H1 (cell line): ENCODE data around the gene DUSP7.

Source experiments
- ASH2L ChIP-seq: fragments of 200-600, 300-600 bp; sonication (generic); IDR thresholded peaks from one replicate; pipeline ENCODE4 v1.7.1; 2017; ENCODE audit warnings: low read length
- BRCA1 ChIP-seq: IDR thresholded peaks from 2 replicates; pipeline ENCODE4 v1.6.1; 2012; ENCODE audit warnings: low read depth, low read length, improper control_type of control experiment
- CBX5 ChIP-seq: fragments of 300-800, 300-1000 bp; sonication (generic); IDR thresholded peaks from 2 replicates; pipeline ENCODE4 v1.7.1; 2016; ENCODE audit warnings: antibody characterized with exemption, low read length, low read depth
- CEBPB ChIP-seq: IDR thresholded peaks from 2 replicates; pipeline ENCODE4 v1.6.1; 2012; ENCODE audit warnings: low read depth, low read length
- HDAC6 ChIP-seq: IDR thresholded peaks from one replicate; pipeline ENCODE4 v1.7.1; 2012; ENCODE audit warnings: low read depth, mild to moderate bottlenecking, inconsistent platforms, low read length, moderate library complexity
- POLR2A ChIP-seq, 2 experiments: IDR thresholded peaks; 1 replicate in 1 of 2; 2 replicates in 1 of 2; pipeline ENCODE4 v1.6.1; 2011; ENCODE audit warnings: low read depth in 2 of 2, low read length in 2 of 2, mild to moderate bottlenecking in 2 of 2; ENCODE audit errors: control extremely low read depth in 1 of 2
- POLR2AphosphoS5 ChIP-seq: IDR thresholded peaks from 2 replicates; pipeline ENCODE4 v1.6.1; 2011; ENCODE audit warnings: low read depth, low read length
- SIN3A ChIP-seq, 2 experiments: IDR thresholded peaks in 1 of 2; conservative IDR thresholded peaks in 1 of 2; 2 replicates each; pipeline ENCODE4 v1.6.1; 2011 to 2012; ENCODE audit warnings: low read length in 2 of 2, improper control_type of control experiment in 1 of 2, low read depth in 1 of 2, mild to moderate bottlenecking in 1 of 2
- ZNF274 ChIP-seq: IDR thresholded peaks from 2 replicates; pipeline ENCODE4 v1.7.0; 2012; ENCODE audit warnings: low read length, borderline replicate concordance; ENCODE audit errors: extremely low read depth
- TF ChIP-seq, protein P1 (sequence below), 3 experiments: IDR thresholded peaks; 1 replicate in 2 of 3; 2 replicates in 1 of 3; pipeline versions ENCODE4 v1.5.1 to v1.6.1; 2011; ENCODE audit warnings: low read length in 3 of 3, mild to moderate bottlenecking in 3 of 3, inconsistent platforms in 2 of 3, low read depth in 1 of 3, moderate library complexity in 1 of 3; ENCODE audit not compliant: insufficient read depth in 1 of 3; ENCODE audit errors: control extremely low read depth in 1 of 3
- TF ChIP-seq, protein P2 (sequence below): IDR thresholded peaks from 2 replicates; pipeline ENCODE4 v1.6.1; 2012; ENCODE audit warnings: inconsistent platforms
- TF ChIP-seq, protein P3 (sequence below): IDR thresholded peaks from 2 replicates; pipeline ENCODE4 v1.6.1; 2011; ENCODE audit warnings: low read length, improper control_type of control experiment

DNA sequence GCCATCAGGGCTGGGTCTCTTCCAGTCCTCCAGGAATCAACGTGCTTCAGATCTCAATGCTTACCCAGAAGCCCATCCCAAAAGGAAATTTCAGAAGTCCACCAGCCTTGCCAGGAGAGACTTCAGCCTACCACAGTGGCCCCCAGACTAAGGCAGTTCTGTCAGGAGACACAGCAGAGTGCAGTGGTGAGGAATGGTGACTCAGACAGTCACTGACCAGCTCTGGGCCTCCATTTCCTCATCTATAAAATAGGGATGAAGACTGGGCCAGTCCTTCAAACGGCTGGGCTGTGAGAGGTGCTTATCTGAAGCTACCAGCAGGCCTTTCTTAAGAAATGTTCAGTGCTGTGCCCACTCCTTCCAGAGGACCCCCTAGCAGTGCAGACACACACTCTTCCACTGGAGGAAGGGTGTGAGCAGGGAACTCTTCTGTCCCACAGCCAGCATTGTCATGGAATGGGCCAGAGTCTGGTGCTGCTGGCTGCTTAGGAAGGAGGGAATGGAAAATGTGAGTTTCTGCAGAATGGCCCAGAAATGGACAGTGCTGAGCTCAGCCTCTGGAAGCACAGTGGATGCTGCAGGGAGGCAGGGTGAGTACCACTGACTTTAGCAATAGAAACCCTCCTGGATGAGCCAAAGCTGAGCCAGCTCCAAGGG lies 41.6 kb upstream of the DUSP7 start:
- TF ChIP-seq POLR2A (IDR thresholded peaks at IDR 0.05; ENCODE audit: control extremely low read depth in 1 of 2, low read depth in 2 of 2, low read length in 2 of 2) (no peak), POLR2AphosphoS5 (no peak), HDAC6 (no peak), ASH2L (no peak), BRCA1 (no peak), CBX5 (no peak), ZNF274 (no peak), CEBPB (no peak), SIN3A (conservative IDR thresholded peaks at IDR 0.05 in 1 of 2, IDR thresholded peaks at IDR 0.05 in 1 of 2; ENCODE audit: low read depth in 1 of 2, low read length in 2 of 2) (no peak)
- TF ChIP-seq, protein P1, sequence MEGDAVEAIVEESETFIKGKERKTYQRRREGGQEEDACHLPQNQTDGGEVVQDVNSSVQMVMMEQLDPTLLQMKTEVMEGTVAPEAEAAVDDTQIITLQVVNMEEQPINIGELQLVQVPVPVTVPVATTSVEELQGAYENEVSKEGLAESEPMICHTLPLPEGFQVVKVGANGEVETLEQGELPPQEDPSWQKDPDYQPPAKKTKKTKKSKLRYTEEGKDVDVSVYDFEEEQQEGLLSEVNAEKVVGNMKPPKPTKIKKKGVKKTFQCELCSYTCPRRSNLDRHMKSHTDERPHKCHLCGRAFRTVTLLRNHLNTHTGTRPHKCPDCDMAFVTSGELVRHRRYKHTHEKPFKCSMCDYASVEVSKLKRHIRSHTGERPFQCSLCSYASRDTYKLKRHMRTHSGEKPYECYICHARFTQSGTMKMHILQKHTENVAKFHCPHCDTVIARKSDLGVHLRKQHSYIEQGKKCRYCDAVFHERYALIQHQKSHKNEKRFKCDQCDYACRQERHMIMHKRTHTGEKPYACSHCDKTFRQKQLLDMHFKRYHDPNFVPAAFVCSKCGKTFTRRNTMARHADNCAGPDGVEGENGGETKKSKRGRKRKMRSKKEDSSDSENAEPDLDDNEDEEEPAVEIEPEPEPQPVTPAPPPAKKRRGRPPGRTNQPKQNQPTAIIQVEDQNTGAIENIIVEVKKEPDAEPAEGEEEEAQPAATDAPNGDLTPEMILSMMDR (IDR thresholded peaks at IDR 0.05; ENCODE audit: control extremely low read depth in 1 of 3, insufficient read depth in 1 of 3, low read depth in 1 of 3, low read length in 3 of 3) = no peak
- TF ChIP-seq, protein P2, sequence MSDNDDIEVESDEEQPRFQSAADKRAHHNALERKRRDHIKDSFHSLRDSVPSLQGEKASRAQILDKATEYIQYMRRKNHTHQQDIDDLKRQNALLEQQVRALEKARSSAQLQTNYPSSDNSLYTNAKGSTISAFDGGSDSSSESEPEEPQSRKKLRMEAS = no peak
- TF ChIP-seq, protein P3, sequence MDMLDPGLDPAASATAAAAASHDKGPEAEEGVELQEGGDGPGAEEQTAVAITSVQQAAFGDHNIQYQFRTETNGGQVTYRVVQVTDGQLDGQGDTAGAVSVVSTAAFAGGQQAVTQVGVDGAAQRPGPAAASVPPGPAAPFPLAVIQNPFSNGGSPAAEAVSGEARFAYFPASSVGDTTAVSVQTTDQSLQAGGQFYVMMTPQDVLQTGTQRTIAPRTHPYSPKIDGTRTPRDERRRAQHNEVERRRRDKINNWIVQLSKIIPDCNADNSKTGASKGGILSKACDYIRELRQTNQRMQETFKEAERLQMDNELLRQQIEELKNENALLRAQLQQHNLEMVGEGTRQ = no peak
